Small intestine (tissue), 7 donors: Measurements from ENCODE around the gene EXOC4. TPM values are rescaled to one million over a fixed set of nuclear protein-coding genes. Genes with fewer than 3 reads are reported as not detected.

Experiments used
- DNase-seq, 2 donors: peaks; one replicate each; pipeline versions ENCODE4 v3.0.0 to v3.0.0-alpha.2; 2013
- FAIRE-seq: peaks from 2 replicates; lab custom pipeline; 2012; peaks lifted over from hg19 to GRCh38; lab: Jason Lieb, UNC
- H3K27ac ChIP-seq, 3 donors: one replicate each; pipeline ENCODE4 v1.5.1; 2013; ENCODE audit warnings: low read length in 2 of 3, mild to moderate bottlenecking in 2 of 3, control low read depth in 1 of 3, inconsistent platforms in 1 of 3, low read depth in 1 of 3, moderate library complexity in 1 of 3
- H3K27me3 ChIP-seq, 3 donors: one replicate each; pipeline ENCODE4 v1.6.1; 2013; ENCODE audit warnings: low read length in 3 of 3, inconsistent platforms in 1 of 3; ENCODE audit not compliant: control insufficient read depth in 3 of 3, insufficient read depth in 3 of 3
- H3K36me3 ChIP-seq, 3 donors: one replicate each; pipeline ENCODE4 v1.6.1; 2013; ENCODE audit warnings: low read length in 3 of 3, inconsistent platforms in 1 of 3, low read depth in 1 of 3, mild to moderate bottlenecking in 1 of 3, moderate library complexity in 1 of 3; ENCODE audit not compliant: control insufficient read depth in 3 of 3, insufficient read depth in 2 of 3
- H3K4me1 ChIP-seq, 3 donors: one replicate each; pipeline ENCODE4 v1.6.1; 2013; ENCODE audit warnings: low read length in 2 of 3, inconsistent platforms in 1 of 3, low read depth in 1 of 3, mild to moderate bottlenecking in 1 of 3, moderate library complexity in 1 of 3; ENCODE audit not compliant: control insufficient read depth in 3 of 3, insufficient read depth in 2 of 3
- H3K4me3 ChIP-seq, 3 donors: one replicate each; pipeline ENCODE4 v1.5.1; 2013; ENCODE audit warnings: low read length in 3 of 3, control low read depth in 1 of 3, inconsistent platforms in 1 of 3, low read depth in 1 of 3, mild to moderate bottlenecking in 1 of 3, moderate library complexity in 1 of 3
- H3K9me3 ChIP-seq, 2 donors: one replicate each; pipeline ENCODE4 v1.6.1; 2013; ENCODE audit warnings: low read depth in 1 of 2, low read length in 1 of 2; ENCODE audit not compliant: control insufficient read depth in 2 of 2, insufficient read depth in 1 of 2
- WGBS, 3 donors: extraction: QIAGEN DNeasy Blood & Tissue Kit; methylation state at CpG; one replicate each; pipeline ENCODE4 v1.1.7; 2013; 5-methylcytosine and 5-hydroxymethylcytosine counted together
- polyA plus RNA-seq, 4 donors: library from polyadenylated mRNA; stranded (reverse) in 3 of 4; unstranded in 1 of 4; fragments of 200-250 nt in 3 of 4; fragments of 120-200 nt in 1 of 4; gene quantifications; one replicate each; pipeline versions ENCODE4 v1.2.1 to v1.2.3, GENCODE V29; 2013
- donor health status: healthy with polysubstance abuse.
- donor health status: control.
- donor health status: control.
- donor health status: Bipolar disorder and iron deficiency.
- donor health status: healthy.

The EXOC4 gene
- polyA plus RNA-seq, 4 donors = 10.5 to 46.8 (median 18.8) TPM

- H3K4me3 ChIP-seq = no peak overlapping the region
- no peak overlapping the region for H3K27ac ChIP-seq
- H3K4me1 ChIP-seq = no peaks in the 10 kb centered on the region
- FAIRE-seq (no peak), DNase-seq (no peak)
- H3K27me3 ChIP-seq = no peaks in the 10 kb centered on the region
- no peaks in the 10 kb centered on the region for H3K9me3 ChIP-seq
- H3K36me3 ChIP-seq = no peaks in the 10 kb centered on the region
These were observed 722.3 kb downstream of the EXOC4 start for GRCh38 chr7:133975130-133975529.

GRCh38 chr7:133976140-133976539 is 723.3 kb downstream of the EXOC4 start:
- Histone ChIP-seq H3K36me3 (no peaks in the 10 kb centered on the region), H3K27ac (no peak overlapping the region), H3K9me3 (no peaks in the 10 kb centered on the region), H3K4me1 (no peaks in the 10 kb centered on the region), H3K27me3 (no peaks in the 10 kb centered on the region), H3K4me3 (no peak overlapping the region)
- WGBS, 3 donors = 84 to 94% (median 89%) methylated on average over 1 of the region's 1 CpG
- DNase-seq (no peak), FAIRE-seq (no peak)

GRCh38 chr7:133977409-133978274 is 724.8 kb downstream of the EXOC4 start:
- WGBS, 3 donors = 71 to 81% (median 76%) methylated on average over 4 of the region's 4 CpGs
- H3K36me3 ChIP-seq = no peaks in the 10 kb centered on the region
- no peak overlapping the region for H3K4me3 ChIP-seq
- no peaks in the 10 kb centered on the region for H3K27me3 ChIP-seq
- FAIRE-seq (no peak), DNase-seq (no peak)
- no peaks in the 10 kb centered on the region for H3K4me1 ChIP-seq
- no peaks in the 10 kb centered on the region for H3K9me3 ChIP-seq
- H3K27ac ChIP-seq = no peak overlapping the region

- Histone ChIP-seq H3K27ac (no peak overlapping the region), H3K9me3 (no peaks in the 10 kb centered on the region), H3K4me3 (no peak overlapping the region), H3K4me1 (no peaks in the 10 kb centered on the region), H3K36me3 (no peaks in the 10 kb centered on the region), H3K27me3 (no peaks in the 10 kb centered on the region)
- WGBS, 3 donors = 67 to 87% (median 71%) methylated on average over 5 of the region's 5 CpGs
- DNase-seq (no peak), FAIRE-seq (no peak)
These were observed 725.8 kb downstream of the EXOC4 start for GRCh38 chr7:133978502-133979295.

- WGBS, 3 donors = 93 to 98% (median 94%) methylated on average over 1 of the region's 1 CpG
- no peaks in the 10 kb centered on the region for H3K27me3 ChIP-seq
- no peaks in the 10 kb centered on the region for H3K36me3 ChIP-seq
- no peak overlapping the region for H3K27ac ChIP-seq
- no peaks in the 10 kb centered on the region for H3K4me1 ChIP-seq
- no peak overlapping the region for H3K4me3 ChIP-seq
- FAIRE-seq = no peak
- H3K9me3 ChIP-seq = no peaks in the 10 kb centered on the region
- no peak for DNase-seq
These were observed 727.9 kb downstream of the EXOC4 start for GRCh38 chr7:133980804-133981203.

- Histone ChIP-seq H3K27ac (no peak overlapping the region), H3K9me3 (no peaks in the 10 kb centered on the region), H3K4me3 (no peak overlapping the region), H3K36me3 (no peaks in the 10 kb centered on the region), H3K27me3 (no peaks in the 10 kb centered on the region), H3K4me1 (no peaks in the 10 kb centered on the region)
- FAIRE-seq (no peak), DNase-seq (no peak)
- 73 to 85% (median 80%) methylated on average over 6 of the region's 6 CpGs for WGBS, 3 donors
These were observed 731.0 kb downstream of the EXOC4 start for GRCh38 chr7:133983685-133984419.

- WGBS, 3 donors = 97 to 100% (median 97%) methylated on average over 1 of the region's 1 CpG
- no peak for DNase-seq
These were observed 732.4 kb downstream of the EXOC4 start for GRCh38 chr7:133985300-133985699.

GRCh38 chr7:133987582-133987981 is 734.7 kb downstream of the EXOC4 start:
- H3K36me3 ChIP-seq = no peaks in the 10 kb centered on the region
- H3K27ac ChIP-seq = no peak overlapping the region
- no peaks in the 10 kb centered on the region for H3K9me3 ChIP-seq
- 77 to 84% (median 84%) methylated on average over 2 of the region's 2 CpGs for WGBS, 3 donors
- FAIRE-seq (no peak), DNase-seq (no peak)
- no peaks in the 10 kb centered on the region for H3K4me1 ChIP-seq
- no peak overlapping the region for H3K4me3 ChIP-seq
- no peaks in the 10 kb centered on the region for H3K27me3 ChIP-seq

More at GRCh38 chr7:133985300-133985699, 732.4 kb downstream of the EXOC4 start:
- H3K4me1 ChIP-seq = no peaks in the 10 kb centered on the region
- H3K9me3 ChIP-seq = no peaks in the 10 kb centered on the region
- FAIRE-seq = no peak
- H3K36me3 ChIP-seq = no peaks in the 10 kb centered on the region
- no peak overlapping the region for H3K4me3 ChIP-seq
- H3K27me3 ChIP-seq = no peaks in the 10 kb centered on the region
- H3K27ac ChIP-seq = no peak overlapping the region
